GM12872 (cell line): ENCODE measurements around the gene TEX19.

Experiments used
- CTCF ChIP-seq: IDR thresholded peaks from 3 replicates; pipeline ENCODE4 v1.5.1; 2011; ENCODE audit warnings: low read depth, mild to moderate bottlenecking, low read length, moderate library complexity; ENCODE audit not compliant: insufficient read depth

The TEX19 gene

GRCh38 chr17:82397449-82398335, 38.6 kb downstream of the TEX19 start:
- TF ChIP-seq CTCF, result no peak

- TF ChIP-seq CTCF, result no peak
Observed at GRCh38 chr17:82399041-82399441, 40.0 kb downstream of the TEX19 start.

- no peak for TF ChIP-seq CTCF
Observed at GRCh38 chr17:82399601-82400101, 40.6 kb downstream of the TEX19 start.

- no peak for TF ChIP-seq CTCF
Observed at GRCh38 chr17:82400206-82400605, 41.2 kb downstream of the TEX19 start.

GRCh38 chr17:82400830-82401229, 41.8 kb downstream of the TEX19 start:
- TF ChIP-seq CTCF, result no peak

GRCh38 chr17:82402865-82403264, 43.8 kb downstream of the TEX19 start:
- no peak for TF ChIP-seq CTCF

GRCh38 chr17:82403662-82404660, 44.9 kb downstream of the TEX19 start:
- no peak for TF ChIP-seq CTCF
